GM12878 (cell line): Measurements from ENCODE around the gene RPTN. TPM values are rescaled to one million over a fixed set of nuclear protein-coding genes. Genes with fewer than 3 reads are reported as not detected.

Experiments
- ATAC-seq: fragments of 200-7000 bp; cut with Tn5 transposase; 3 replicates; pipeline ENCODE4 v1.9.1; 2020; ENCODE audit warnings: mild to moderate bottlenecking, moderate library complexity
- BruUV-seq: library from RNA; stranded (reverse); fragments of 400-500 nt; replicated peaks from 2 replicates; lab custom pipeline; 2021; lab: Mats Ljungman, UMichigan
- CTCF ChIA-PET: fragments of 300-600 bp; sonication (Branson Sonifier 250); formaldehyde crosslinking; extraction: SDS; loops from one replicate; lab custom pipeline; 2021; ENCODE audit warnings: inconsistent platforms; lab: Yijun Ruan, JAX
- POLR2A ChIA-PET: fragments of 350-600 bp; formaldehyde crosslinking; extraction: SDS; loops from one replicate; lab custom pipeline; 2021; ENCODE audit warnings: inconsistent platforms; lab: Charles Lee
- RAD21 ChIA-PET: fragments of 300-600 bp; sonication (Branson Sonifier 250); formaldehyde crosslinking; loops from one replicate; lab custom pipeline; 2023; ENCODE audit warnings: antibody characterized with exemption; ENCODE audit not compliant: unreplicated experiment; lab: Charles Lee
- SMC1A ChIA-PET: fragments of 300-600 bp; sonication (Branson Sonifier 250); formaldehyde crosslinking; loops from one replicate; lab custom pipeline; 2023; ENCODE audit not compliant: unreplicated experiment, uncharacterized antibody; lab: Charles Lee
- DNase-seq: peaks from one replicate; pipeline ENCODE4 v3.0.0-alpha.2; 2011; ENCODE audit warnings: low read depth, low spot score
- FAIRE-seq: peaks from 3 replicates; lab custom pipeline; 2011; peaks lifted over from hg19 to GRCh38; lab: Jason Lieb, UNC
- H2AFZ ChIP-seq: 2 replicates; pipeline ENCODE4 v1.6.0; 2011; ENCODE audit warnings: low read depth, low read length, control low read depth; ENCODE audit not compliant: control insufficient read depth
- H3K27ac ChIP-seq: 2 replicates; pipeline ENCODE4 v1.5.1; 2011; ENCODE audit warnings: control low read depth; ENCODE audit not compliant: control insufficient read depth, insufficient read depth
- H3K27me3 ChIP-seq, 2 experiments: replicated peaks in 1 of 2; 2 replicates each; pipeline versions ENCODE4 v1.6.0 to v1.6.1; 2011; ENCODE audit warnings: low read length in 1 of 2; ENCODE audit not compliant: control insufficient read depth in 2 of 2, insufficient read depth in 2 of 2
- H3K36me3 ChIP-seq, 2 experiments: 2 replicates each; pipeline ENCODE4 v1.5.1; 2011; ENCODE audit warnings: low read length in 1 of 2; ENCODE audit not compliant: control insufficient read depth in 2 of 2, insufficient read depth in 2 of 2
- H3K4me1 ChIP-seq: 2 replicates; pipeline ENCODE4 v1.6.1; 2011; ENCODE audit warnings: mild to moderate bottlenecking, low read length, moderate library complexity, mixed read lengths; ENCODE audit not compliant: control insufficient read depth, insufficient read depth
- H3K4me2 ChIP-seq: 2 replicates; pipeline ENCODE4 v1.6.0; 2011; ENCODE audit warnings: control low read depth; ENCODE audit not compliant: control insufficient read depth, insufficient read depth
- H3K4me3 ChIP-seq: fragments of 200-600 bp; sonication (generic); 2 replicates; pipeline ENCODE4 v1.5.1; 2016
- H3K79me2 ChIP-seq: 2 replicates; pipeline ENCODE4 v1.6.0; 2011; ENCODE audit warnings: low read length; ENCODE audit not compliant: control insufficient read depth, insufficient read depth
- H3K9ac ChIP-seq: 2 replicates; pipeline ENCODE4 v1.8.0; 2011; ENCODE audit warnings: low read length, control low read depth, mixed read lengths; ENCODE audit not compliant: control insufficient read depth, insufficient read depth
- H3K9me3 ChIP-seq: replicated peaks from 3 replicates; pipeline ENCODE4 v1.5.1; 2011; ENCODE audit warnings: mild to moderate bottlenecking, low read length; ENCODE audit not compliant: control insufficient read depth, insufficient read depth
- H4K20me1 ChIP-seq: 2 replicates; pipeline ENCODE4 v1.6.0; 2011; ENCODE audit not compliant: control insufficient read depth, insufficient read depth
- BCLAF1 ChIP-seq: fragments of 450-650 bp; IDR thresholded peaks from 2 replicates; pipeline ENCODE4 v1.6.1; 2017; ENCODE audit warnings: antibody characterized with exemption, mild to moderate bottlenecking, moderate library complexity
- CBX5 ChIP-seq: sonication (generic); IDR thresholded peaks from 2 replicates; pipeline ENCODE4 v1.6.1; 2016; ENCODE audit warnings: low read depth, moderate library complexity, mild to moderate bottlenecking, inconsistent platforms
- ESRRA ChIP-seq: IDR thresholded peaks from 2 replicates; pipeline ENCODE4 v1.6.1; 2012; ENCODE audit warnings: mild to moderate bottlenecking, low read length, improper control_type of control experiment
- ETV6 ChIP-seq, 2 experiments: fragments of 450-650 bp in 1 of 2; IDR thresholded peaks in 1 of 2; conservative IDR thresholded peaks in 1 of 2; 2 replicates each; pipeline ENCODE4 v1.6.1; 2014; ENCODE audit warnings: antibody characterized with exemption in 1 of 2, borderline replicate concordance in 1 of 2, low read depth in 1 of 2, mild to moderate bottlenecking in 1 of 2, moderate library complexity in 1 of 2
- NFXL1 ChIP-seq: fragments of 450-650 bp; IDR thresholded peaks from 2 replicates; pipeline ENCODE4 v1.6.1; 2017; ENCODE audit warnings: antibody characterized with exemption, mild to moderate bottlenecking, borderline replicate concordance
- ZNF24 ChIP-seq: fragments of 450-650 bp; IDR thresholded peaks from 2 replicates; pipeline ENCODE4 v1.6.1; 2017; ENCODE audit warnings: antibody characterized with exemption, mild to moderate bottlenecking
- ZNF687 ChIP-seq: fragments of 450-650 bp; IDR thresholded peaks from 2 replicates; pipeline ENCODE4 v1.6.1; 2017; ENCODE audit warnings: mild to moderate bottlenecking, moderate library complexity
- WGBS: methylation state at CpG from one replicate; pipeline ENCODE4 v1.1.6; 2016; ENCODE audit warnings: low lambda C conversion rate; ENCODE audit not compliant: insufficient replicate concordance, insufficient coverage; ENCODE audit errors: missing lambda C conversion rate; 5-methylcytosine and 5-hydroxymethylcytosine counted together
- in situ Hi-C: fragments of 300-500 bp; cut with MboI; formaldehyde crosslinking; loops from 9 replicates; pipeline ENCODE4 v1.14.3; 2018; ENCODE audit warnings: mixed read lengths
- intact Hi-C: fragments of 100-400 bp; cut with micrococcal nuclease; formaldehyde crosslinking; loops from one replicate; pipeline ENCODE4 v1.14.2; 2022; ENCODE audit not compliant: unreplicated experiment
- polyA plus RNA-seq, 11 experiments: library from polyadenylated mRNA; depleted of rRNA in 4 of 11; unstranded in 6 of 11; stranded (reverse) in 5 of 11; fragments of >200 nt; fragmentation: Nextera tagmentation in 4 of 11; fragmentation: Illumina TruSeq in 1 of 11; extraction: Ambion mirVana in 4 of 11; extraction: Trizol in 1 of 11; gene quantifications; 1 replicate in 1 of 11; 2 replicates in 10 of 11; pipeline versions ENCODE4 v1.2.1 to v1.2.3, GENCODE V29; 2011 to 2016; ENCODE audit warnings: inconsistent platforms in 2 of 11, missing spikeins in 2 of 11, low read depth in 1 of 11
- total RNA-seq, 4 experiments: library from RNA; depleted of rRNA in 3 of 4; stranded (reverse); fragments of >200 nt in 3 of 4; fragmentation: Illumina TruSeq in 1 of 4; extraction: Trizol in 1 of 4; gene quantifications; 2 replicates each; pipeline versions ENCODE4 v1.2.1 to v1.2.3, GENCODE V29; 2013 to 2021

RPTN gene
- total and polyA plus RNA-seq, 10 of the 15 experiments (the other 5 are each of a cell fraction or from before 2014, with no cell fraction given) = not detected

GRCh38 chr1:152170287-152170905, 11.4 kb upstream of the RPTN start:
- H3K27ac ChIP-seq = no peak overlapping the region
- POLR2A ChIA-PET = interaction anchor here (0.6 kb wide), 1 partner anchor 58 kb away, joined by 3 read pairs; no protein-coding TSS in a partner anchor
- SMC1A ChIA-PET = no interaction called here
- H3K4me1 ChIP-seq = peaks cover 14% of the 10 kb centered on the region
- peak overlapping the region; percentile 16 for H2AFZ ChIP-seq
- DNase-seq = no peak
- no peak for FAIRE-seq
- H4K20me1 ChIP-seq = no peaks in the 10 kb centered on the region
- H3K4me3 ChIP-seq = no peak overlapping the region
- H3K9me3 ChIP-seq = no peaks in the 10 kb centered on the region
- peak; percentile 33; the same call in 2 of the 3 replicates for ATAC-seq
- no peak overlapping the region; the same call in 1 of the 2 replicates for H3K4me2 ChIP-seq
- no peaks in the 10 kb centered on the region for H3K27me3 ChIP-seq
- H3K79me2 ChIP-seq = no peaks in the 10 kb centered on the region
- in situ Hi-C loops = no loop called here
- RAD21 ChIA-PET = no interaction called here
- CTCF ChIA-PET = interaction anchor here (0.5 kb wide), 1 partner anchor 19 kb away, joined by 3 read pairs; no protein-coding TSS in a partner anchor
- TF ChIP-seq CBX5 (no peak), NFXL1 (no peak), BCLAF1 (no peak), ESRRA (no peak), ETV6 (conservative IDR thresholded peaks at IDR 0.05 in 1 of 2, IDR thresholded peaks at IDR 0.05 in 1 of 2; ENCODE audit: borderline replicate concordance in 1 of 2, low read depth in 1 of 2) (no peak), ZNF24 (no peak), ZNF687 (no peak)
- H3K36me3 ChIP-seq = no peaks in the 10 kb centered on the region
- H3K9ac ChIP-seq = no peak overlapping the region
- 9% methylated on average over 5 of the region's 5 CpGs for WGBS
- intact Hi-C loops = no loop called here
- no TSS peak for BruUV-seq
